Prostate gland (tissue), 2 donors: ENCODE data around the gene GPR35.
"Not testable (repeated sequence)": the region's sequence is repeated elsewhere in the genome, so short reads cannot be mapped to it uniquely, and the experiment has no call there.

ENCODE experiments used
- POLR2A ChIP-seq: fragments of 450-650 bp; IDR thresholded peaks from one replicate; pipeline ENCODE4 v1.6.1; 2016; ENCODE audit warnings: antibody characterized with exemption, mild to moderate bottlenecking
- POLR2AphosphoS5 ChIP-seq: sonication (generic); formaldehyde crosslinking; IDR thresholded peaks from one replicate; pipeline ENCODE4 v1.6.1; 2017; ENCODE audit warnings: antibody characterized with exemption
- TF ChIP-seq, protein P1 (sequence below), 4 experiments: fragments of 200-600 bp in 2 of 4; fragments of 450-650 bp in 2 of 4; sonication (generic) in 2 of 4; IDR thresholded peaks; 1 replicate in 3 of 4; 2 replicates in 1 of 4; pipeline ENCODE4 v1.5.1; 2016 to 2019; ENCODE audit warnings: antibody characterized with exemption in 4 of 4, mild to moderate bottlenecking in 2 of 4, moderate library complexity in 2 of 4

DNA sequence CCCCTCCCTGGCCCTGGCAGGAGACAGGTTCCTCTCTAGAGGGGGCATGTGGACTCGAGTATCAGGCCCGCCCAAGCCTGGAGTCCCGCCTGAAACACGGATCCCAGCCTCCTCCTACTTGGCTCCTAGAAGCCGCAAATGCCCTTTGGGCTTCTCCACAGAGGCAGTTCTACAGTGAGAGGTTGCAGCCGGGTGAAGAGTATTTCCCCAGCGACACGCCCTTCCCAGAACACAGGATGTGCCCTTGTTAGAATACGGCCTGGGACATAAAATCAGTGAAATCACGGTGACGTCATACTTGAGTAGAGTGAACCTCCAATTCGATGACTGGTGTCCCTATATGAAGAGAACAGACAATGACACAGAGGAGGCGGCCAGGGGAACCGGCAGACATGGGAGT, 52.8 kb downstream of the GPR35 start:
- TF ChIP-seq, protein P1, sequence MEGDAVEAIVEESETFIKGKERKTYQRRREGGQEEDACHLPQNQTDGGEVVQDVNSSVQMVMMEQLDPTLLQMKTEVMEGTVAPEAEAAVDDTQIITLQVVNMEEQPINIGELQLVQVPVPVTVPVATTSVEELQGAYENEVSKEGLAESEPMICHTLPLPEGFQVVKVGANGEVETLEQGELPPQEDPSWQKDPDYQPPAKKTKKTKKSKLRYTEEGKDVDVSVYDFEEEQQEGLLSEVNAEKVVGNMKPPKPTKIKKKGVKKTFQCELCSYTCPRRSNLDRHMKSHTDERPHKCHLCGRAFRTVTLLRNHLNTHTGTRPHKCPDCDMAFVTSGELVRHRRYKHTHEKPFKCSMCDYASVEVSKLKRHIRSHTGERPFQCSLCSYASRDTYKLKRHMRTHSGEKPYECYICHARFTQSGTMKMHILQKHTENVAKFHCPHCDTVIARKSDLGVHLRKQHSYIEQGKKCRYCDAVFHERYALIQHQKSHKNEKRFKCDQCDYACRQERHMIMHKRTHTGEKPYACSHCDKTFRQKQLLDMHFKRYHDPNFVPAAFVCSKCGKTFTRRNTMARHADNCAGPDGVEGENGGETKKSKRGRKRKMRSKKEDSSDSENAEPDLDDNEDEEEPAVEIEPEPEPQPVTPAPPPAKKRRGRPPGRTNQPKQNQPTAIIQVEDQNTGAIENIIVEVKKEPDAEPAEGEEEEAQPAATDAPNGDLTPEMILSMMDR (IDR thresholded peaks at IDR 0.05), result not testable (repeated sequence)
- TF ChIP-seq POLR2A, POLR2AphosphoS5: not testable (repeated sequence)
